OCI-M1 (cell line): ENCODE measurements around the gene C3orf52.

ENCODE experiments used
- DNase-seq: peaks from one replicate; lab custom pipeline; 2025; lab: John Stamatoyannopoulos, UW

Gene C3orf52

DNA sequence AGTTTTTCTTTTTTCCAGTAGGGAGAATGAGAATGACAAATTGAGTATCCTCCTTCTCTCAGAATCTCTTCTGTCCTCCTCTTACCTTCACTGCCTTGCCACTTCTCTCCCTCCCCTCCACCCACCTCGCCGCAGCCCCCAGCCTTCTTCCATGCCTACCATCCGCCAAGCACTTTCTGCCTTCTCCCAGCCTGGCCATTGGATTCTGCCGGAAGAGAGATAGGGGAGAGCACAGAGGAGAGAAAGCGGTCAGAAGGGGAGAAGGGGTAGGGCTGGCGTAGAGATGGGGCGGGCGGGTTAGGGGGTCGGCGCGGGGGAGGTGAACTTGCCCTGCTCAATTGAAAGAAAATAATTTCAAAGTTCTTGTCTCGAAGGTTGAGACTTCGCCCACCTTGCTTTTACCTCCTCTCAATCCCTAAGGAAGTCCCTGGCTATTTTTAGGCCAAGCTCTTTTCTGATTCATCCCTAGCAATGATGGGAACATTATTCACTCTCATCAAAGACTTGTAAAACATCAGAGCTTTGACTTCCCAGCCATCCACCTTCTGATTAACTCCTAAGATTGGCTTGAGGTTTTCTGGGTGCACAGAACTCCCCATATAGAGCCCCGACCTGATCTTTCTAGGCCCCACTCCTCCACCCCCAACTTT, 811 bp downstream of the C3orf52 start:
- no peak for DNase-seq

DNA sequence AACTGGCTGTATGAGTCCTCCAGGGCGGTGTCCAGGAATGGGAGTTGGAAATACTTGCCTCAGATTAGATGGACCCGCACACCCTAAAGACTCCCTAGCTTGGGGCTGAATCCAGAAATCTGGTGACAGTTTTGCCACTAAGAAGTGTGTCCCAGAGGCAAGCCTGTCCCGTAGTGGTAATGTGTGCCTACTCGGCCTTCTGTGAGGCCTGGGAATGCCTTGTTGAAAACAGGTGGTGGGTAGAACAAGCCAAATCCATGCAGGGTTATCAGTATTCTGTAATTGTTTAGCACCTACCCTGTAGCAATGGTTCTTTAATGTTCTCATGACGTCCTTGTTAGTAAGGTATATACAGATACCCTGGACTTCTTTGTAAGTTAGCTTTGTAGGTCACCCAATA, 1.6 kb downstream of the C3orf52 start:
- no peak for DNase-seq

DNA sequence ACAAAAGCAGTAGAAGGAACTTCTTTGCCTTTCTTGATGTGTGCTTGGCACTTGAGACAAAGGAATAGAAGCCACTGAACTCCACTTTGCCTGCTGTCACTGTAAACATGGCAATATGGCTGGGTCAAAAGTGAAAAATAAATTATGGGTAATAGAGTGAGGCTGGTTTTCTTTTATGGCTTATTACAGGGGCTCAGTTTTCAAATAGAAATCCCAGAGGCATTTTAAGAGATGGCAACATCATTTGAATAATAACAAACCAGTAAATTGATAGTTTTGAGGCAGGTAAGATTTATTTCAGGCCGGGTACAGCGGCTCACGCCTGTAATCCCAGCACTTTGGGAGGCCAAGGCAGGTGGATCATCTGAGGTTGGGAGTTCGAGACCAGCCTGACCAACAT, 2.8 kb downstream of the C3orf52 start:
- DNase-seq, result no peak

DNA sequence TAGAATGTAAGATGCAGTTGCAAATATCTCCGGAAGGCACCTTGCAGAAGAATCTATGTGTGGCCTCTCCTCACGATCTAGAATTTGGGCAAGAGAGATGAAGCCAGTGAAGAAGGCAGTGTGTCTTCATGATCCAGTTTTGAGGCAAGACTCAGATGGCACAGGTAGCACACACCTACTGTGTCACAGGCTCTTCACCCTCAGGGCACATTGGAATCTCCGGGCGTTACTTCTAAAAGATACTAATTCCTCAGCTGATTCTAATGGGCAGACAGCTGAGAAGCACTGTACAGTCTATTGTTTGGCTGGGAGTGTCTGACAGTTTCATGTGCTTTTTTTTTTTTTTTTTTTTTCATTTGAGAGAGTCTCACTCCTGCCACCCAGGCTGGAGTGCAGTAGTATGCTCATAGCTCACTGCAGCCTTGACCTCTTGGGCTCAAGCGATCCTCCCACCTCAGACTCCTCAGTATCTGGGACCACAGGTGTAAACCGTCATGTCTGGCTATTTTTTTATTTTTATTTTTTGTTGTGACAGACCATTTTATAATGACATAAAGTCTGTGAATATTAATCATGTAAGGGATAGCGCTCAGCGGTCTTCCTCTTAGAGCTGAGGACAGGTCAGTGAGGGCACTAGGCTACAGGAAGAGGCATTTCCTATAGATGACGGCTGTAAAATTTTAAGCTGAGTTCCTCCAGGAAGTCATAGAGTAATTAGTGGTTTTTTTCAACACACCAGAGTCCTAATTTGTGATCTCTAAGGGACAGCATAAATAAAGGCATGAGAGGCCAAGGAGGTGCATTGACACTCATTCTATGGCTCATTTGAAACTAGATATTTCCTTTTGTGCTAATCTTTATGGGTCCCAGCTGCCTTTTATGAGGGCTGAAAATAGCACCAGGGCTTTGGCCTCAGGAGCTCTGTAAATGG, 4.0 kb downstream of the C3orf52 start:
- no peak for DNase-seq

DNA sequence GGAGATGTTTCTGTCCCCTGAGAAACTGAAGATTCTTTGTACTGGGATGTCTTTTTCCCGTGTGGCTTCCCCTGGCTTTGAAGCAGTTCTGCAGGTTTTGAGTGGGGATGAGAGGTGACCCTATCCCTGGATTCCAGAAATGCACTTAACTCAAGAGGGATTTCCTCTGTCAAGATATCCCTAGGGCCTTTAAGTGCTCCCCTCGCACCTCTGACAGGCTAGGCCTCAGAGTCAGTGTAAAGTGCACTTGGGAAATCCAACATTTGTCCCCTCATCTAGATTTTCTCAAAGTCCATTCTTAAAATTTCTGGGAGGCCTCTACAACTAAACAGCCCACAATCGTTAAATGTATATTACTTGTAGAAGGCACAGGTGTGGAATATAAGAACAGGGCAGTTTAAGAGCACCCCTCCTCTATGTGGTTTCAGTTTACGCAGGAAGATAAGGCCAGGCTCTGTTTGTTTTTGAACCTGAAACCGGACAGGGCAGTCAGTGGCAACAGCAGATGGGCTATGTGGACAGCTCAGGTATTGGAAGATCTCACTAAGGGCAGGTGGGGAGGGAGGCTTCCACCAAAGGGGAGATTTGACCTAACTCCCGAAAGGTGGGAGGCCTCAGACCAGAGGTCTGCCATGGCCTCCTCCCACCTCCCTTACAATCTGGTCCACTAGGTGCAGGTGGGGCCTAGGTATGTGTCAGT, 4.8 kb downstream of the C3orf52 start:
- DNase-seq, result no peak

DNA sequence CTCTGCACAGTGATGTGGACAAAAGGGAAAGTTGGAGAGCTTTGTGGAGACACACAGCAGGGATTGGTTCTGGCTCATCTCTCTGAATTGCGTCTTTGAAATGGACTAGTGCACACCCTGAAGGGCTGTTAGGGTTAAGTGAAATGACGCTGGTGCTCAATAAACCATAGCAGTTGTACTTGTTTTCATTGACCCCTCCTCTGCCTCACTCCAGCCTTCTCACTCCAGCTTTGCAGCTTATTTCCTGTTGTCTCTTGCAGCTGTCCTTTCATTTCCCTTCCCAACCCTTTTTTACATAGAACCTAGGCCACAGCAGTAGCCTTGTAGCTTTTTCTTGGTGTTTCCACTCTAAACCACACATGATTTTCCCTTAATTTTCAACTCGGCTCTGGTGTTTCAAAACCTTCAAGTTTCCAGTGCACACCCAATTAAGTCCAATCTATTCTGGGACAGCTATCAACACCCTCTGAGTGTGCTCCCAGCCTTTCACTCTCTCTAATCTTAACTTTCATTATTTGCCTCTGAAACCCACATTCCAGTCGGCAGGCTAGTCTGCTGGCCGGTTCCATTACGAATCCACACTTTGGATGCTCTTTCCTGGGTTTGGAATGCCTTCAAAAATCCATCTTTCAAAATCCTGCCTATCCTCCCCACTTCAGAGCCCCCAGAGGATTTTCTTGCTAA, 6.4 kb downstream of the C3orf52 start:
- DNase-seq, result no peak

DNA sequence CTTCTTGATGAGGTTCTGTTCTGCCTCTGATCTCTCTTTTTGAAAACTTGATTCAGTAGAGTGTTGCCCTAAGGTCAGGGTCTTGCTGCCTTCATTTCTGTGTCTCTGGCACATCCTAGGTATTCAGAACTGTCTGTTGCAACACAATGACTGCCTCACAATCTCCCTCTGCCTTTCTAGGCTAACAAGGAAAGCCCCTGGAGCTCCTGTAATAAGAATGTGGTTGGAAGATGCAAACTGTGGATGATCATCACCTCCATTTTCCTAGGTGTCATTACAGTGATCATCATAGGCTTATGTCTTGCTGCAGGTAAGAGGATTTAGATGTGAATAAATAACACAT, 7.0 kb downstream of the C3orf52 start:
- DNase-seq, result no peak

DNA sequence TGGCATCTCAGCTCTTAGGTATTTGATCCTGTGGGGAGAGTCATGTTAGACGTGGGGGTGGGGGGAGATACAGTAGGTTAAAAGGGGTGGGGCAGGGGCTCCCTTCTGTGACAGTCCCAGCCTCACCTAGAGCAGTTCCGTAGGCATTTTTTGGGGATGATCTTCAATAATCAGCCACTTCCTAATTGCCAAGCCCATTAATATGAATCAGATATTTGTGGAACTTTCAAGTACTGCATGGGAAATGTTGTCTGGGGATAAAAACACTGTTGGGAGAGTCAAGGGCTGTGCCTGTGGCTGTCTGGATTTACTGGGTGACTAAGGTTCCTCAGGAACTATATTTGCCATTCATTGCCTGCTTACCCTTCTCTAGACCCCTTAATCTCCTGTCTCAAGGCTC, 9.5 kb downstream of the C3orf52 start:
- no peak for DNase-seq

DNA sequence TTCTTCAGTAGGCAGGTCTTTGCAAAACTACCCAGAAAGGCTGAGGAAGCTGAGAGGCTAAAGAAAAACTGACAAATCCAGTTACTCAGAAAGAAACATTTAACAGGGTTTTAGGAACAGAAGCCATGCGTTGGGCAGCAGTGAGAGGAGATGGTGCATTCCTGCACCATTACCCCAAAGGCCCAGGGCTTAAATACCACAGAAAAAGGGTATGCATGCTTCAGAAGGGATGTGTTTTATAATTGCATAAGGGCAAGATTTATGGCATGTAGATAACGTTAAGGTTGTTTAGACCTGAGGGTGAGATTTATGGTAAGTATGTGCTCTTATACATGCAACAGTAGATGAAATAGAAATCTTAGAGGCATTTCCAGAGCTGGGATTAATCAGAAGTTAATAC, 10.0 kb downstream of the C3orf52 start:
- no peak for DNase-seq

DNA sequence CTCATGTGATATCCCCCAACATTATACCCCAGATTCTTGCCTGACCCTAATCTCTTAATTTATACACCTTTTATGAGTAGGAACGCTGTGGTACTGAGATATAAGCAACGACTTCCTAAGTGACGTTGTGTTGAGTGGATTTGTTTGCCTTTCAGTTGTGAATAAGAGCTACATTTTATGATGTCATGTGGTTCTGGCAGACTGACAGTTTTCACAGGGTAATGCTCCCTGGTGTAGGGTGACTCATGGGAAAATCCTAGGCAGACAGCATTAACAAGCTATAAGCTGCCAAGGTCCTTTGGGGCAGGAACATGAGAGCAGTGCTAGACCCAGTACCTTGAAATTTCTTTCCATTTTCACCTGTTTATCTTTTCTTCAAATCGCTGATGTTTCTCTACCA, 11.2 kb downstream of the C3orf52 start:
- DNase-seq, result peak; percentile 5

DNA sequence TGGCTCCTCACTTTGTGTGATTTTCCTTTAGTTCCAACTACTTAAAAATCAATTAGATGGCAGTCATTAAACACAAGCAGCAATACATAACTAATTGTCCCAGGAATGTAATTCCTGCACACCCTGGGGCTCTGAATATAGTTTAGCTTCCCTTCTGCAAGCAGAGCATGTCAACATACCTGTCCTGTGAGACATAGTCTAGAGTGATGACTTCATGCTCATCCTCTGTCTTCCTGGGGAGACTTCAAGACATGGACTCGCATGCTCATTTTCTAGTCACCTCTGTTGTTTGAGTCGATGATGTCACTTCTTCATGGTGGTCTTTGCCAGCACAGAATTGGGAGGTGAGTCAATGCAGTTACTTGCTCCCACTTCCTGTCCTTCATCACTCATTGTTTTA, 15.7 kb downstream of the C3orf52 start:
- no peak for DNase-seq

DNA sequence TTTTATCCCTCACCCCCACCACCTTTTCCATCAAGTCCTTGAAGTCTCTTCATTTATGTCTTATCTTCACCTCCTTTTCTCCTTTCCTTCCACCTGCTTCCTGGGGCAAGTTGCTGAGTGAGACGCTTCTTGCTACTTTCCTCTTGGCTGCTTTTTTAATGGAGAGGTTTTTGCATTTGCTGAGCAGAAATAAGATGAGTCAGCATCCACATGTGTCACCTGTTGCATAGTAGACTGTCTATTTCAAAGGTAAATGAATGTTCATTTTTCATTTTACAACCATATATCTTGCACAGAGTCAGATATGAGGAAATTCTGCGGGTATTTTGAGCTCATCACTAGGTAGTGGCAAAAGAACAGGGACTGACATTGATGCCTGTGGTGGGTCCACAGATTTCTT, 18.6 kb downstream of the C3orf52 start:
- DNase-seq, result no peak

DNA sequence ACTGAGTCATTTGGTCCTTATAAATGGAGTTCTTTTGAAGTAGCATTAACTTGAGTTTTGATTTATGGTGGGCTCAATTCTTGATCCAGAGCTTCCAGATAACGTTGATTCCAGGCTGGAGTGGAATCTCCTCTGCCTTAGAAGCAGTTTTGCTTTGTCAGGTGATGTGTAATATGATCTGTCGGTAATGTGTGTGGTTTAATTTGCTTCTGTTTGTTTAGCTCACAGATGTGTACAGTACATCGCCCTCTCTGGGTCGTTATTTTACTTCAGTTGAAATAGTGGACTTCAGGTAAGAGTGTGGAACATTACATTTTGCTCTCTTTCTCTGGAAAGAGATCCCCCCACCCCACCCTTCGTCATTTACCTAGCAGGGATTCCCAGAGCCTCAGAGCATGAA, 23.1 kb downstream of the C3orf52 start:
- DNase-seq, result no peak

DNA sequence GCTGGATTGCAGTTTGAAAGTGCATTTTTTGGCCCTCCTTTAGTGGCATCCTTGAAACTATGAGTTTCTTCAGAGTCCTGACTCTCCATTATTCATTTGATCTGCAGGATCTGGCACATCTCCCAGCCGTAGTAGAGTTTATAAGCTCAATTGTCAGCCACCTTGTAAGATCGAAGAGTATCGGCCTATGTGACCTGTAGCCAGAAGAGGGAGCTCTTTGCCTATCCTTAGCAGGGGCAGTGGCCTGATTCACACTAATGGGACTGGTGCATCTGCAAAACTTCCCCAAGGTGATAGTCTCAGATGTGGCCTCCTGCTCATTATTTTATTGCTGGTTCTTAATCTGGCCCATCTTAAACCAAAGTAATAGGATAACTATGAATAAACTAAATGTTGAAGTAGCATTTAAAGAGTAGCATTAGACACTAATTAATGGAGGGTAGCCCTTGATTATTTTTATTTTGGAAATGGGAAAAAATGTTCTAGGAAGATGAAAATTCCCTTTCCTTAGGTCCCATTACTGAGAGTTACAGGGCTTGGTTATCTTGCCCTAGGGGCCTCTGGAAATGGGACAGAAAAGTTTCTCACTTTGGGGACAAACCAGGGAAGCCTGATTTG, 25.7 kb downstream of the C3orf52 start:
- DNase-seq, result peak; percentile 71

DNA sequence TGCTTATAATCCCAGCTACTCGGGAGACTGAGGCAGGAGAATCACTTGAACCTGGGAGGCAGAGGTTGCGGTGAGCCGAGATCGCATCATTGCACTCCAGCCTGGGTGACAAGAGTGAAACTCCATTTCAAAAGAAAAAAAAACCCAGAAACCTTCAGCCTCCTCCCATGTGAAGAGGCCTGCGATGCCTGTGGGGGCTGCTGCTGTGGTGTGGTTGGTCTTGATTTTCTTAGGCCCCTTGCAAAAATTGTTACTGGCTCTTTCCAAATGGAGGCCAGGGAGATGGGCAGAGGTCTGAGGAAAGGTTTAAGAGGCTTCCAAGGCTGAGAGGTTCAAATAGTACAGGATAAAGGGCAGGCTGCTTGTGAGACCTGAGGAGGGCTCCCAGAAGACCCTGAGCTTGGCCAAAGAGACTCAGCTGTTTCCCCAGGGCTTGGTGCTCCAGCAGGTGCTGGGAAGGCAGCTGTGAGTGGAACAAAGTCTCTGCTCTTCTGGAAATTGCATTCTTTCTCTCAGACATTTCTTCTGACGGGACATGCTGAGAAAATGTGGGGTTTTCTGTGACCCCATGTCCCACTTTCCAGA, 28.5 kb downstream of the C3orf52 start:
- DNase-seq, result no peak

DNA sequence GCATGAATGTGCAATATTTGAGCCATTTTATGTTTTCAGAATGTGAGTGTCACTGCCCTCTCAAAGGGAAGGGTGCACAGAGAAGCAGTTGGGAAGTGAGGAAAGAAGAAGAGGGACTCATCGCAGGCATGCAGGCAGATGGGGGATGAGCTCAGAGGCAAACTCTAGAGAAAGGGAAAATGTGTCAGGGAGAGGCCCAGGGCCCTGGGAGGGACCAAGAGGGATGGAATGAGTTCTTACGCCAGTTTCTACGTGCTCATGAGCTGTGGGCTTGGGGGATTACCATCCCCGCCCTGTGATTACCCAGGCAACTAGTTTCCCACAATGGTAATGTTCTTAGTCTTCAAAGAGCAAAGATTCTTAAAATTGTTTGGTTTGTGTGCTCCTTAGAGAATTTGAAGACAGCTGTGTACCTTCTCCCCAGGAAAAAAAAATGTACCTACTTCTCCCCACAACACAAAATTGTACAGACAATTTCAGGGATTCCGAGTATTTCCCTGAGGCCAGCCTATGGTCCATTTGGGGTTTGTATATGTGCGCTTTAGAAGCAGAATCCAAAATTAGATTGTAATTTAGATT, 29.1 kb downstream of the C3orf52 start:
- DNase-seq, result no peak

DNA sequence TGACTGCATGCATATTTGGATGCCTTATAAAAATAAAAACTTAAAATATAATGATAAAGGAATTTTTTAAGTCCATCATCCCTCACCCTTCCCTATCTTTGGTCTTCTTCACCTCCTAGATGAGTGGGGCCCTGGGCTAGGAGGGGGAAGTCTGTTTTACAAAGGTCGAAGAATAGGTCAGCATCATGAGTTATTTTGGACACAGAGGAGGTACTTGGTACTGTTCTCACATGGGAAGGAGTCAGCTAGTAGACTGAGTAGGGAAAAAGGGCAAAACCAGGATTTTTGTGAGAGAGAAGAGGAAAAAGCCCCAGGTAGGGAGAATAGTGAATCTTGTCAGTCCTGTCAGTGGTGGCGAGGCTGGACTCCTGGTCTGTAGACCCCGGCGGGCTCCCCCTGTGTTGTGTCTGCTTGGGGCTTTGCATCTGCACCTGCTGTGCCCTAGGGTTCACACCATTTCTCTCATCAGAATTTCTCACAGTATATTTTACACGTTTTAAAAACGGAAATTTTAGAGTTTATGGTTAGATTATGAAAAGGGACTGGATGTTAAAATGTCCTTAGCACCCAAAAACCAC, 29.7 kb downstream of the C3orf52 start:
- DNase-seq, result no peak

DNA sequence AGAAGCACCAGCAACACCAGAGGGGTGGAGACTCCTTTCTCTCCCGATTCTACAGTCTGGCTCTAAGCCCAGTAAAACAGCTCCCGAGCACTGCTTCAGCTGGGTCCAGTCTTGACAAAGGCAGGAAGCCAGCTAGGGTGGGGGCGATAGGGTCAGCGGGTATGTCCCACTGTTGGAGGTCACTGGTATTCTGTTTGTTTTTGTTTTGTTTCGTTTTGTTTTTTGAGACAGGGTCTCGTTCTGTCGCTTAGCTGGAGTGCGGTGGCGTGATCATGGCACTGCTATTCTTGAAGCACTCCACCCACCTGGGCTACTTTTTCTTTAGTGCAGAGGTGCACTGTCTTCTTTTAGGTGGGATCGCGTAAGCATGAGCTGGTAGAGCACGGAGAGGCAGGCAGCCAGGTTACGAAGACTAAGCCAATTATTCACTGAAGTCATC, 30.6 kb downstream of the C3orf52 start:
- DNase-seq, result no peak

DNA sequence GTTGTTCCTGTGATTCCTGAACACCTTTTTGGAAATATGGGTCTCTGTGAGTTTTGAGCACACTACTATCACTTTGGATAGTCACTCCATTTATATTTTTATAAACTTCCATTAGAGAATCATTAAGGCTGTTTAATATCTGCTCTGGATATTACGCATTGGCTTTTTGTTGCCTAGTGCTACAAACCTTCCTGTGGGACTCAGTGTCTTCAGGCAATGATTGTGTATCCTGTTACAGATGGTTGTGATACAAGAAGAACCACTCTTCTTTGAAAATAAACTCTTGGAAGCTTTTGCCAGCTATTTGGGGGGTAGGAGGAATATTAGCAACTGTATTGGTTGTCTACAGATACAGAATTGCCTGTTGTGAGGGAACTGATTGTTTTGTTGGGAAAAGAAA, 31.2 kb downstream of the C3orf52 start:
- no peak for DNase-seq

DNA sequence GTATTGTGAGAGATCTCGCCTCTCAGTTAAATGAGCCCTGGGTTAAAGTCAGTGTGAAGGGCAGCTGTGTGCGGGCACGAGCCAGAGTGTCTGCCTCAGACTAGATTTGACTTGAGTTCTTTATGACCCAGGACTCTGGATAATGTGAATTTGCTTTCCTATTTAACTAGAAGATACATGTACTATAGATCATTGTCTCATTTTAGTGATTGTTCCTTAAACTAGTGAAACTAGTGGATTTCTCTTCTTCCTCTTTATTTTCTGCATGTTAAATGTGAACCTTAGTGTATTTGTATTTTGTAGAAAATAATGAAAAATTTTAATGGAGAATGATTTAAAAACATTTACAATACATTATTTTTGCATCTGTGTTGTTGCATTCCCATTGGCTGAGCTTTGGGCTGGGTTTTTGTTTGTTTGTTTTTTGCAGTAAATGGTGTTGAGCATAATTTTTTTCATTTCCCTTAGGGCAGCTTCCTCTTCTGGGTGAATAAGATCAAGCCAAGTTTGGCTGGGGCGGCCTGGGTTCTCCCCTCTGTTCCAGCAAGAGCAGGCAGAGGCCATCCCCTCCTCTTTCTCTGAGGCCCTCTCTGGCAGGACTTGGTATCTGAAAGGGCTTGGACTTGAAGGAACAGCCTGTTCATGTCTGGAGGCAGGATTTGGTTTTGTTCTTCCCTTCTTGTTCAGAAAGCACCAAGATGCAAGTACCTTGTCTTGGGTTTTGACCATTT, 31.8 kb downstream of the C3orf52 start:
- DNase-seq, result peak; percentile 25
